B cell (primary cell): ENCODE measurements around the gene PISD. TPM values are rescaled to one million over a fixed set of nuclear protein-coding genes. Genes with fewer than 3 reads are reported as not detected.

Source experiments
- ATAC-seq: fragments of 200-7000 bp; cut with Tn5 transposase; one replicate; pipeline ENCODE4 v1.10.0; 2021; ENCODE audit warnings: low read depth, mild to moderate bottlenecking, moderate number of reproducible peaks, moderate library complexity
- CTCF ChIA-PET: fragments of 350-600 bp; sonication (Branson Sonifier 250); formaldehyde crosslinking; loops from one replicate; lab custom pipeline; 2021; ENCODE audit warnings: antibody characterized with exemption, inconsistent platforms; lab: Charles Lee
- POLR2A ChIA-PET: fragments of 350-600 bp; sonication (Branson Sonifier 250); formaldehyde crosslinking; loops from one replicate; lab custom pipeline; 2021; ENCODE audit warnings: antibody characterized with exemption; lab: Charles Lee
- DNase-seq: peaks from one replicate; pipeline ENCODE4 v3.0.0; 2013
- H2AFZ ChIP-seq: 2 replicates; pipeline ENCODE4 v1.6.1; 2012; ENCODE audit warnings: mild to moderate bottlenecking, low read depth, low read length; ENCODE audit not compliant: insufficient read depth, poor library complexity, severe bottlenecking
- H3K27ac ChIP-seq, 2 donors: 1 replicate in 1 of 2; 2 replicates in 1 of 2; pipeline ENCODE4 v1.5.1; 2012 to 2013; ENCODE audit warnings: low read length in 2 of 2, mild to moderate bottlenecking in 2 of 2, moderate library complexity in 1 of 2
- H3K27me3 ChIP-seq, 4 experiments: fragments of 200-600 bp in 1 of 4; sonication (generic) in 1 of 4; replicated peaks in 1 of 4; 1 replicate in 2 of 4; 2 replicates in 2 of 4; pipeline versions ENCODE4 v1.6.1 to v1.7.0; 2013 to 2016; ENCODE audit warnings: low read length in 3 of 4, mild to moderate bottlenecking in 2 of 4, mixed read lengths in 1 of 4, moderate library complexity in 1 of 4; ENCODE audit not compliant: insufficient read depth in 4 of 4, control insufficient read depth in 3 of 4; ENCODE audit errors: control extremely low read depth in 1 of 4
- H3K36me3 ChIP-seq, 2 experiments: replicated peaks in 1 of 2; 1 replicate in 1 of 2; 2 replicates in 1 of 2; pipeline versions ENCODE4 v1.6.1 to v1.7.1; 2013; ENCODE audit warnings: low read length in 1 of 2; ENCODE audit not compliant: insufficient read depth in 2 of 2, control insufficient read depth in 1 of 2; ENCODE audit errors: control extremely low read depth in 1 of 2, extremely low read depth in 1 of 2
- H3K4me1 ChIP-seq, 2 donors: fragments of 200-600 bp in 1 of 2; sonication (generic) in 1 of 2; 1 replicate in 1 of 2; 2 replicates in 1 of 2; pipeline versions ENCODE4 v1.5.1 to v1.6.1; 2013 to 2017; ENCODE audit warnings: low read length in 2 of 2; ENCODE audit not compliant: control insufficient read depth in 2 of 2, insufficient read depth in 2 of 2
- H3K4me2 ChIP-seq: replicated peaks from 2 replicates; pipeline ENCODE3; 2012; ENCODE audit warnings: mild to moderate bottlenecking, low read depth, low read length; ENCODE audit not compliant: poor library complexity, severe bottlenecking
- H3K4me3 ChIP-seq, 5 experiments: fragments of 200-600 bp in 1 of 5; sonication (generic) in 1 of 5; 1 replicate in 3 of 5; 2 replicates in 2 of 5; pipeline versions ENCODE4 v1.5.1 to v1.7.0; 2011 to 2016; ENCODE audit warnings: low read length in 4 of 5, mild to moderate bottlenecking in 4 of 5, low read depth in 2 of 5, control low read depth in 1 of 5, moderate library complexity in 1 of 5; ENCODE audit not compliant: insufficient read depth in 1 of 5; ENCODE audit errors: control extremely low read depth in 1 of 5, extremely low read depth in 1 of 5
- H3K79me2 ChIP-seq: fragments of 200-600 bp; sonication (generic); one replicate; pipeline ENCODE4 v1.6.0; 2016; ENCODE audit warnings: low read length; ENCODE audit not compliant: control insufficient read depth, insufficient read depth
- H3K9ac ChIP-seq: fragments of 200-600 bp; sonication (generic); 2 replicates; pipeline ENCODE4 v1.6.1; 2017; ENCODE audit warnings: mild to moderate bottlenecking, low read length, moderate library complexity
- H3K9me3 ChIP-seq, 3 donors: one replicate each; pipeline versions ENCODE4 v1.6.1 to v1.7.1; 2013; ENCODE audit warnings: low read length in 2 of 3; ENCODE audit not compliant: control insufficient read depth in 2 of 3, insufficient read depth in 1 of 3; ENCODE audit errors: control extremely low read depth in 1 of 3
- H4K20me1 ChIP-seq: 2 replicates; pipeline ENCODE4 v1.6.0; 2012; ENCODE audit warnings: mild to moderate bottlenecking, low read length; ENCODE audit not compliant: insufficient read depth, control insufficient read depth, poor library complexity, severe bottlenecking
- H3K27ac Mint-ChIP-seq: one replicate; pipeline ENCODE4 v1.8.0; 2021; ENCODE audit warnings: mixed read lengths
- H3K27me3 Mint-ChIP-seq: one replicate; pipeline ENCODE4 v1.8.0; 2021; ENCODE audit warnings: mixed read lengths
- H3K4me1 Mint-ChIP-seq: one replicate; pipeline ENCODE4 v1.8.0; 2021; ENCODE audit warnings: mixed read lengths
- H3K4me3 Mint-ChIP-seq: one replicate; pipeline ENCODE4 v1.8.0; 2021; ENCODE audit warnings: mixed read lengths
- H3K9me3 Mint-ChIP-seq: one replicate; pipeline ENCODE4 v1.8.0; 2022; ENCODE audit warnings: mixed read lengths; ENCODE audit not compliant: insufficient read depth
- CTCF ChIP-seq: fragments of 200-600 bp; IDR thresholded peaks from one replicate; pipeline ENCODE4 v1.8.0; 2022; ENCODE audit warnings: antibody characterized with exemption, mild to moderate bottlenecking
- EZH2 ChIP-seq: IDR thresholded peaks from 2 replicates; pipeline ENCODE4 v1.6.1; 2012; ENCODE audit warnings: borderline replicate concordance, low read depth, mild to moderate bottlenecking, moderate library complexity, low read length; ENCODE audit not compliant: insufficient read depth, poor library complexity, severe bottlenecking
- WGBS: methylation state at CpG from one replicate; pipeline ENCODE4 v1.1.5; 2013; ENCODE audit warnings: missing lambda C conversion rate; ENCODE audit not compliant: insufficient coverage; 5-methylcytosine and 5-hydroxymethylcytosine counted together
- intact Hi-C: fragments of 100-400 bp; cut with micrococcal nuclease; formaldehyde crosslinking; loops from one replicate; pipeline ENCODE4 v1.10.0; 2022
- polyA plus RNA-seq: library from polyadenylated mRNA; depleted of rRNA; stranded (reverse); fragments of >200 nt; gene quantifications from 2 replicates; pipeline ENCODE4 v1.2.3, GENCODE V29; 2012
- total RNA-seq, 2 donors: library from RNA; stranded (reverse); fragments of 120-200 nt in 1 of 2; gene quantifications; 1 replicate in 1 of 2; 2 replicates in 1 of 2; pipeline versions ENCODE4 v1.2.3 to v1.2.4, GENCODE V29; 2013 to 2022

Gene PISD
- total and polyA plus RNA-seq, 2 donors (not counting 1 experiment from before 2014, with no cell fraction given): 35.6 to 52.5 TPM

DNA sequence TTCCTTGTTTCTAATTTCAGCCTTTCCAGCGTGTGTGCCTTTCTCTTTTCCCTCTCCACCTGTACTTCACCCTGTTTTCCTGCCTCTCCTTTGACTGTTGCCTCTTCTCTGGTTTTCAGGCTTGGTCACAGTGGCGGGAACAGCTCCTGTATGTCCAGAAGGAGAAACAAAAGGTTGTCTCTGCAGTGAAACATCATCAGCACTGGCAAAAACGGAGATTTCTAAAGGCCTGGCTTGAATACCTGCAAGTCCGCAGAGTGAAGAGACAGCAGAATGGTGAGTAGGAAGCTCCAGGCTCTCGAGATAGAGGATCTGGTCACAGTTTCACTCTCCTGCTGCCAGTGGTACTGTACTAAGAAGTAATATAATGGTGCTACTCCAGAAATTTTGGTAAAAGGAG is 89.1 kb downstream of the PISD start:
- H3K27me3 Mint-ChIP-seq: no peaks in the 10 kb centered on the region
- Histone ChIP-seq H3K36me3 (peaks cover 8 to 42% of the 10 kb centered on the region in 2 experiments), H3K4me2 (no peak overlapping the region)

DNA sequence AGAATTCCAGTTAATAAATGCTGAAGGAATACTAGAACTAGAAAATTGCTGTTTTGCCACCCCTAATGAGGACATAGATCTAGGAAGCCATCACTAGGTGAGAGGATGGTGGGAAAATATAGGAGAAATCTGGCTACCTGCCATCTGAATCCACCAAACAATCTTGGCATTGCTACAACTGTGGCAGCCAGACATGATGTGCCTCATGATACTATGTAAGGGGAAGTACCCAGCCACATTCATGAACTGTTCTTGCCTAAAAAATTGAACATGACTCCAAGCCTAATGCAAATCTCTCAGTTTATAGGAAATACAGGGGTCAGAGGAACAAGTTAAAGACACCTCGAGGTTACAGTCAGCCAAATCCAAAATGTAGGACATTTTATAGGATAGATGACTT is 92.9 kb downstream of the PISD start:
- Histone ChIP-seq H3K9me3 (no peaks in the 10 kb centered on the region), H3K36me3 (peaks cover 5 to 21% of the 10 kb centered on the region in 2 experiments), H3K79me2 (peaks cover 8% of the 10 kb centered on the region), H3K4me3 (no peak overlapping the region), H3K27ac (no peak overlapping the region), H3K27me3 (no peaks in the 10 kb centered on the region), H3K9ac (no peak overlapping the region), H2AFZ (no peak overlapping the region), H3K4me1 (peaks cover 0 to 3% of the 10 kb centered on the region in 2 donors), H3K4me2 (no peak overlapping the region), H4K20me1 (no peaks in the 10 kb centered on the region)
- DNase-seq (no peak), ATAC-seq (no peak)
- TF ChIP-seq CTCF (no peak), EZH2 (no peak)
- no peaks in the 10 kb centered on the region for H3K27me3 Mint-ChIP-seq
- ChIA-PET CTCF (interaction anchor here (1.2 kb wide), 1 partner anchor 12 kb away, joined by 4 read pairs; no protein-coding TSS in a partner anchor), POLR2A (interaction anchor here (0.7 kb wide), 1 partner anchor 165 kb away, joined by 3 read pairs; no protein-coding TSS in a partner anchor)
- H3K4me3 Mint-ChIP-seq: no peak overlapping the region
- WGBS: no CpG with 5 or more reads among the region's 1 CpG
- H3K27ac Mint-ChIP-seq: no peak overlapping the region
- no peaks in the 10 kb centered on the region for H3K9me3 Mint-ChIP-seq
- peaks cover 4% of the 10 kb centered on the region for H3K4me1 Mint-ChIP-seq
- intact Hi-C loops: loop anchor here (10.0 kb wide), 1 partner anchor 64 kb away; no protein-coding TSS in a partner anchor

More for the DNA sequence above, 89.1 kb downstream of the PISD start:
- peaks cover 4% of the 10 kb centered on the region for H3K4me1 Mint-ChIP-seq
- ATAC-seq: no peak
- ChIA-PET POLR2A (no interaction called here), CTCF (interaction anchor here (0.6 kb wide), 1 partner anchor 350 kb away, joined by 3 read pairs; no protein-coding TSS in a partner anchor)
- H3K4me3 ChIP-seq: no peak overlapping the region
- intact Hi-C loops: no loop called here
- no peak overlapping the region for H3K4me3 Mint-ChIP-seq
- no peaks in the 10 kb centered on the region for H3K27me3 ChIP-seq
- TF ChIP-seq CTCF (no peak), EZH2 (no peak)
- peaks cover 0 to 3% of the 10 kb centered on the region in 2 donors for H3K4me1 ChIP-seq
- H2AFZ ChIP-seq: no peak overlapping the region
- H3K9me3 Mint-ChIP-seq: no peaks in the 10 kb centered on the region
- H3K79me2 ChIP-seq: no peaks in the 10 kb centered on the region
- no peak overlapping the region for H3K27ac Mint-ChIP-seq
- no peak for DNase-seq
- no peaks in the 10 kb centered on the region for H3K9me3 ChIP-seq
- no peaks in the 10 kb centered on the region for H4K20me1 ChIP-seq
- H3K9ac ChIP-seq: no peak overlapping the region
- no peak overlapping the region for H3K27ac ChIP-seq
- WGBS: 94% methylated on average over 4 of the region's 5 CpGs

Other genes starting within 250 kb of the PISD start
- gene EIF4ENIF1, start 172.4 kb downstream of the PISD start, total RNA-seq: 58.3 and 62.7 TPM in 2 replicates
- gene EIF4ENIF1, start 172.4 kb downstream of the PISD start, polyA plus RNA-seq: 26.2 and 29.4 TPM in 2 replicates
- 182 and 191 TPM in 2 replicates for gene SFI1, start 165.7 kb downstream of the PISD start, total RNA-seq
- 80.2 and 104 TPM in 2 replicates for gene SFI1, start 165.7 kb downstream of the PISD start, polyA plus RNA-seq
- gene PRR14L, start 87.9 kb upstream of the PISD start, total RNA-seq: 69.6 and 78.5 TPM in 2 replicates
- 8.5 and 10.8 TPM in 2 replicates for gene PRR14L, start 87.9 kb upstream of the PISD start, polyA plus RNA-seq
- 124 and 133 TPM in 2 replicates for gene DEPDC5, start 91.8 kb upstream of the PISD start, total RNA-seq
- 35.5 and 39.9 TPM in 2 replicates for gene DEPDC5, start 91.8 kb upstream of the PISD start, polyA plus RNA-seq